Glutamatergic neuron (in vitro differentiated cells): ENCODE data around the gene ZP2. TPM values are rescaled to one million over a fixed set of nuclear protein-coding genes. Genes with fewer than 3 reads are reported as not detected.

Source experiments
- DNase-seq: peaks from one replicate; pipeline ENCODE4 v3.0.0; 2022
- H3K27ac Mint-ChIP-seq: one replicate; pipeline ENCODE4 v1.8.0; 2020; ENCODE audit warnings: mild to moderate bottlenecking, mixed read lengths, inconsistent platforms; ENCODE audit not compliant: unreplicated experiment
- H3K27me3 Mint-ChIP-seq: one replicate; pipeline ENCODE4 v1.8.0; 2020; ENCODE audit warnings: mild to moderate bottlenecking, moderate library complexity, mixed read lengths, inconsistent platforms; ENCODE audit not compliant: unreplicated experiment
- H3K36me3 Mint-ChIP-seq: one replicate; pipeline ENCODE4 v1.8.0; 2020; ENCODE audit warnings: mild to moderate bottlenecking, mixed read lengths, inconsistent platforms; ENCODE audit not compliant: unreplicated experiment
- H3K4me1 Mint-ChIP-seq: one replicate; pipeline ENCODE4 v1.8.0; 2020; ENCODE audit warnings: mild to moderate bottlenecking, low read depth, mixed read lengths, inconsistent platforms; ENCODE audit not compliant: unreplicated experiment
- H3K4me3 Mint-ChIP-seq: one replicate; pipeline ENCODE4 v1.8.0; 2020; ENCODE audit warnings: mild to moderate bottlenecking, mixed read lengths, inconsistent platforms; ENCODE audit not compliant: unreplicated experiment
- H3K9me3 Mint-ChIP-seq: one replicate; pipeline ENCODE4 v1.8.0; 2020; ENCODE audit warnings: mild to moderate bottlenecking, moderate library complexity, mixed read lengths, inconsistent platforms; ENCODE audit not compliant: unreplicated experiment
- CTCF ChIP-seq: fragments of 200-600 bp; sonication (generic); IDR thresholded peaks from one replicate; pipeline ENCODE4 v1.5.0; 2021; ENCODE audit not compliant: partially characterized antibody, unreplicated experiment
- total RNA-seq: library from RNA; stranded (reverse); fragmentation: NEBNext Ultra II Directional; extraction: Animal tissue kit (Norgen Biotek cat#: 25700); gene quantifications from one replicate; pipeline ENCODE4 v1.2.1, GENCODE V29; 2021; ENCODE audit not compliant: unreplicated experiment

The ZP2 gene
- total RNA-seq, 1 donor from 2014 or later, result not detected

- peaks cover under 1% of the 10 kb centered on the region for H3K36me3 Mint-ChIP-seq
- H3K27ac Mint-ChIP-seq, result no peak overlapping the region
- no peaks in the 10 kb centered on the region for H3K9me3 Mint-ChIP-seq
- no peaks in the 10 kb centered on the region for H3K4me1 Mint-ChIP-seq
- no peak overlapping the region for H3K4me3 Mint-ChIP-seq
- TF ChIP-seq CTCF, result no peak
- no peak for DNase-seq
- peaks cover 3% of the 10 kb centered on the region for H3K27me3 Mint-ChIP-seq
Measured at GRCh38 chr16:21244518-21245215, 33.3 kb upstream of the ZP2 start.

- Mint-ChIP-seq H3K4me1 (no peaks in the 10 kb centered on the region), H3K4me3 (no peak overlapping the region), H3K27me3 (peaks cover 3% of the 10 kb centered on the region), H3K9me3 (no peaks in the 10 kb centered on the region), H3K27ac (no peak overlapping the region), H3K36me3 (no peaks in the 10 kb centered on the region)
- DNase-seq, result no peak
- no peak for TF ChIP-seq CTCF
Measured at GRCh38 chr16:21242756-21243155, 31.4 kb upstream of the ZP2 start.

- no peak for TF ChIP-seq CTCF
- H3K4me1 Mint-ChIP-seq, result no peaks in the 10 kb centered on the region
- no peaks in the 10 kb centered on the region for H3K27me3 Mint-ChIP-seq
- no peak overlapping the region for H3K4me3 Mint-ChIP-seq
- H3K27ac Mint-ChIP-seq, result no peak overlapping the region
- H3K36me3 Mint-ChIP-seq, result no peaks in the 10 kb centered on the region
- DNase-seq, result no peak
- H3K9me3 Mint-ChIP-seq, result no peaks in the 10 kb centered on the region
Measured at GRCh38 chr16:21239646-21240045, 28.3 kb upstream of the ZP2 start.

- TF ChIP-seq CTCF, result no peak
- Mint-ChIP-seq H3K4me3 (no peak overlapping the region), H3K27me3 (no peaks in the 10 kb centered on the region), H3K9me3 (no peaks in the 10 kb centered on the region), H3K36me3 (no peaks in the 10 kb centered on the region), H3K27ac (no peak overlapping the region), H3K4me1 (no peaks in the 10 kb centered on the region)
- DNase-seq, result no peak
Measured at GRCh38 chr16:21236831-21237230, 25.5 kb upstream of the ZP2 start.

GRCh38 chr16:21235199-21235585 is 23.8 kb upstream of the ZP2 start:
- H3K4me1 Mint-ChIP-seq, result no peaks in the 10 kb centered on the region
- TF ChIP-seq CTCF, result no peak
- H3K36me3 Mint-ChIP-seq, result no peaks in the 10 kb centered on the region
- H3K27ac Mint-ChIP-seq, result no peak overlapping the region
- no peaks in the 10 kb centered on the region for H3K9me3 Mint-ChIP-seq
- H3K27me3 Mint-ChIP-seq, result no peaks in the 10 kb centered on the region
- DNase-seq, result no peak
- no peak overlapping the region for H3K4me3 Mint-ChIP-seq
